Fibroblast of skin of abdomen (primary cell): ENCODE data around the gene KCNK10. TPM values are rescaled to one million over a fixed set of nuclear protein-coding genes. Genes with fewer than 3 reads are reported as not detected.

Source experiments
- DNase-seq: peaks from one replicate; pipeline ENCODE4 v3.0.0-alpha.2; 2013
- polyA plus RNA-seq, 2 experiments: library from polyadenylated mRNA; unstranded; fragments of 120-200 nt; gene quantifications; one replicate each; pipeline ENCODE4 v1.2.1, GENCODE V29; 2013; ENCODE audit not compliant: insufficient read length in 2 of 2

The KCNK10 gene
- polyA plus RNA-seq (2013, experiment 1 of 2; ENCODE audit: insufficient read length): 0.03 TPM
- not detected for polyA plus RNA-seq (2013, experiment 2 of 2; ENCODE audit: insufficient read length)

GRCh38 chr14:88323086-88323522 is at the start of gene KCNK10:
KCNK10 (minus strand) TSS chr14:88323269; CDS start chr14:88322798, 471 bp downstream.
- DNase-seq: no peak

GRCh38 chr14:88369496-88369895 is 46.4 kb upstream of the KCNK10 start:
- DNase-seq: no peak

- DNase-seq: no peak
Measured at GRCh38 chr14:88364710-88365413, 41.8 kb upstream of the KCNK10 start.

GRCh38 chr14:88363644-88364043 is 40.6 kb upstream of the KCNK10 start:
- no peak for DNase-seq

- no peak for DNase-seq
Measured at GRCh38 chr14:88359500-88359899, 36.4 kb upstream of the KCNK10 start.

- no peak for DNase-seq
Measured at GRCh38 chr14:88354358-88354757, 31.3 kb upstream of the KCNK10 start.

GRCh38 chr14:88352698-88353097 is 29.6 kb upstream of the KCNK10 start:
- no peak for DNase-seq

- DNase-seq: no peak
Measured at GRCh38 chr14:88351966-88352691, 29.1 kb upstream of the KCNK10 start.

GRCh38 chr14:88348546-88348945 is 25.5 kb upstream of the KCNK10 start:
- no peak for DNase-seq

GRCh38 chr14:88346048-88346639 is 23.1 kb upstream of the KCNK10 start:
- no peak for DNase-seq

- DNase-seq: no peak
Measured at GRCh38 chr14:88342980-88343379, 19.9 kb upstream of the KCNK10 start.

- no peak for DNase-seq
Measured at GRCh38 chr14:88340357-88340756, 17.3 kb upstream of the KCNK10 start.

GRCh38 chr14:88333036-88333435 is 10.0 kb upstream of the KCNK10 start:
- no peak for DNase-seq

- no peak for DNase-seq
Measured at GRCh38 chr14:88327497-88327896, 4.4 kb upstream of the KCNK10 start.

GRCh38 chr14:88326352-88327103 is 3.5 kb upstream of the KCNK10 start:
- no peak for DNase-seq

GRCh38 chr14:88325883-88326282 is 2.8 kb upstream of the KCNK10 start:
- DNase-seq: no peak

- DNase-seq: no peak
Measured at GRCh38 chr14:88324930-88325329, 1.9 kb upstream of the KCNK10 start.

GRCh38 chr14:88324491-88324890 is 1.4 kb upstream of the KCNK10 start:
- DNase-seq: no peak

- DNase-seq: peak; percentile 5
Measured at GRCh38 chr14:88323523-88324199, 592 bp upstream of the KCNK10 start.

GRCh38 chr14:88322504-88323085 is 474 bp downstream of the KCNK10 start:
- no peak for DNase-seq

- no peak for DNase-seq
Measured at GRCh38 chr14:88321692-88322503, 1.2 kb downstream of the KCNK10 start.
